Measurements from ENCODE around the gene OR2AG1. TPM values are rescaled to one million over a fixed set of nuclear protein-coding genes. Genes with fewer than 3 reads are reported as not detected.

The OR2AG1 gene
- total RNA-seq, 4 donors from 2014 or later: not detected

DNA sequence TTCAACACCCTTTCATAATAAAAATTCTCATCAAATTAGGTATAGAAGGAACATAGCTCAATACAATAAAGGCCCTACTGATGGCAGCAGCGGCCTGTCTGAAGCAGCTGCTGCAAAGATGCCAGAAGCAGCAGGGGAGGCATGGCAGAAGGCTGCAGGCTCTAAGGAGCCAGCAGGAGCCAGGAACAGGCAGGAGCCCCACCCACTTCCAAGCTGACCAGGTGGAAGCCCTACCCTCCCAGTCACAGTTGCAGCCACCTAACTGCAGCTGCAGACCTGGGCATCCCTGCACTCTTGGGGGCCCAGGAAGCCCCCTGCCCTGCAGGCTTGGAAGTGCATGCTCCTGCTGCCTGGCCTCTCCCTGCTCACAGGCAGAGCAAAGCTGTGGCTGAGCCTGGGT is 34.9 kb downstream of the OR2AG1 start:
- no peak overlapping the region for H3K27ac ChIP-seq
- H3K4me3 ChIP-seq: no peak overlapping the region
- intact Hi-C loops (cut with DNase I; ENCODE audit: low total_unique reads): no loop called here
- DNase-seq: no peak
- in situ Hi-C loops (cut with MboI; ENCODE audit: low pct_ligation_motif_present in 1 of 4, low pct_unique_long_range_greater_than_20kb in 1 of 4, low sequenced_read_pairs in 3 of 4): no loop called here
- no peaks in the 10 kb centered on the region for H3K36me3 ChIP-seq
- no peaks in the 10 kb centered on the region for H3K4me1 ChIP-seq
- H3K27me3 ChIP-seq: no peaks in the 10 kb centered on the region
- no peak for TF ChIP-seq POLR2AphosphoS5 (IDR thresholded peaks at IDR 0.05)
- no peak for TF ChIP-seq POLR2A (IDR thresholded peaks at IDR 0.05)
- no peak for TF ChIP-seq EP300 (IDR thresholded peaks at IDR 0.05; ENCODE audit: low read depth)
- TF ChIP-seq, protein P1, sequence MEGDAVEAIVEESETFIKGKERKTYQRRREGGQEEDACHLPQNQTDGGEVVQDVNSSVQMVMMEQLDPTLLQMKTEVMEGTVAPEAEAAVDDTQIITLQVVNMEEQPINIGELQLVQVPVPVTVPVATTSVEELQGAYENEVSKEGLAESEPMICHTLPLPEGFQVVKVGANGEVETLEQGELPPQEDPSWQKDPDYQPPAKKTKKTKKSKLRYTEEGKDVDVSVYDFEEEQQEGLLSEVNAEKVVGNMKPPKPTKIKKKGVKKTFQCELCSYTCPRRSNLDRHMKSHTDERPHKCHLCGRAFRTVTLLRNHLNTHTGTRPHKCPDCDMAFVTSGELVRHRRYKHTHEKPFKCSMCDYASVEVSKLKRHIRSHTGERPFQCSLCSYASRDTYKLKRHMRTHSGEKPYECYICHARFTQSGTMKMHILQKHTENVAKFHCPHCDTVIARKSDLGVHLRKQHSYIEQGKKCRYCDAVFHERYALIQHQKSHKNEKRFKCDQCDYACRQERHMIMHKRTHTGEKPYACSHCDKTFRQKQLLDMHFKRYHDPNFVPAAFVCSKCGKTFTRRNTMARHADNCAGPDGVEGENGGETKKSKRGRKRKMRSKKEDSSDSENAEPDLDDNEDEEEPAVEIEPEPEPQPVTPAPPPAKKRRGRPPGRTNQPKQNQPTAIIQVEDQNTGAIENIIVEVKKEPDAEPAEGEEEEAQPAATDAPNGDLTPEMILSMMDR (IDR thresholded peaks at IDR 0.05): no peak
- WGBS, 2 donors (ENCODE audit: low coverage in 1 of 2): 60 to 83% methylated on average over 1 of the region's 1 CpG
- no peaks in the 10 kb centered on the region for H3K9me3 ChIP-seq

DNA sequence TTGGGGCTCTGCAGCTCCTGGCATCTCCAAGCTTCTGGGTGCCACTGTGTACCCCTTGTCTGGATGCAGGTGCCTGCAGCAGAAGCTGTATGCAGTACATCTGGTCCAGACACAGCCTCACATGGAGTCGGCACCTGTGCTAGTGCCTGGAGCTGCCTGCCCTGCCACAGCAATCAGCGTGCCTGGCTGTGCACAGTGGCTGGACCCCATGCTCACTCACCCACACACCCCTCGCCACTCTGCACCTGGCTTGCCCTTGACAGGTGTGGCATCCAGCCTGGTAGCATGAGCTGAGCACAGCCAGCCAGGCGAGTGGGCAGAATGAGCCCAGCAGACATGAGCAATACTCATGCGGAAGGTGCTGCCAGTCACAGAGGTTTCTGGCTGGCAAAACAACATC is 36.1 kb downstream of the OR2AG1 start:
- DNase-seq: no peak
- Histone ChIP-seq H3K27ac (no peak overlapping the region), H3K4me1 (no peaks in the 10 kb centered on the region), H3K4me3 (no peak overlapping the region), H3K27me3 (no peaks in the 10 kb centered on the region), H3K9me3 (no peaks in the 10 kb centered on the region), H3K36me3 (no peaks in the 10 kb centered on the region)
- WGBS, 2 donors (ENCODE audit: low coverage in 1 of 2): 92% methylated on average over 5 of the region's 5 CpGs; no CpG with 5 or more reads in 1 of the 2 donors
- TF ChIP-seq POLR2A (IDR thresholded peaks at IDR 0.05) (no peak), POLR2AphosphoS5 (IDR thresholded peaks at IDR 0.05) (no peak), EP300 (IDR thresholded peaks at IDR 0.05; ENCODE audit: low read depth) (no peak)
- TF ChIP-seq, protein P1 (IDR thresholded peaks at IDR 0.05): no peak
- in situ Hi-C loops (cut with MboI; ENCODE audit: low pct_ligation_motif_present in 1 of 4, low pct_unique_long_range_greater_than_20kb in 1 of 4, low sequenced_read_pairs in 3 of 4): no loop called here
- intact Hi-C loops (cut with DNase I; ENCODE audit: low total_unique reads): no loop called here

DNA sequence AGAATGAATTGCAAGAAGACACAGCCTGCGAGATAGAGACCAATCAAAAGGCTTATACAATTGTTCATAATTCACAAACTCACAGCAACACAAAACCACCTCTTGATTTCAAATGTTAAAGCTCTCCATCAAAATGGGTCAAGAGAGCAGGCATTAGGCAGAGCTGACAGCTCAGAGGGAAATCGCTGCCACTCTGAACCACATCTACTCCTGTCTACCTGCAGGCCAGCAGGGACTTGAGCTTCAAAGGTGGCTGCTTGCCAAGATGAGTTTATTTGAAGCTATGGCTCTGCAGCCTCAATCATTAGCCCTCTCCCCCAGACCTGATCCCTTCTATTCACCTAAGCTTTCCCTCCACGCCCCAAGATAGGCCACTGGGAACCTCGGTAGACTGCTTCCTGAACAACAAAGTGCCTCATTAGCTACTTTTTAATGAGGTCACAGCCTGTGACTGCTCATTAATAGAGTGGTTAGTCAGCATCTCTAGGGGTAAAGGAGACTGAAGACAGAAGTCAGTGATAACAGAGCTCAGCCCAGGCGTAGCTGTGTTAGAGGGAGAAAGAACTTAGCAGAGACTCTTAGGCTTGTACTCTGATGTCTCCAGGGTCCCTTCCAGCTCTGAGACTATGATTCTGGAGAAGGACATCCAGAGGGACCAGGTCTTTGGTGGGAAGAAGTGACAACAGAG is 41.5 kb downstream of the OR2AG1 start:
- 75 to 79% methylated on average over 2 to 5 of the region's 5 CpGs for WGBS, 2 donors (ENCODE audit: low coverage in 1 of 2)
- Histone ChIP-seq H3K4me1 (no peaks in the 10 kb centered on the region), H3K27ac (no peak overlapping the region), H3K9me3 (no peaks in the 10 kb centered on the region), H3K27me3 (no peaks in the 10 kb centered on the region), H3K36me3 (no peaks in the 10 kb centered on the region), H3K4me3 (no peak overlapping the region)
- intact Hi-C loops (cut with DNase I; ENCODE audit: low total_unique reads): no loop called here
- DNase-seq: no peak
- TF ChIP-seq POLR2A (IDR thresholded peaks at IDR 0.05): no peak
- TF ChIP-seq, protein P1 (IDR thresholded peaks at IDR 0.05): no peak
- no peak for TF ChIP-seq EP300 (IDR thresholded peaks at IDR 0.05; ENCODE audit: low read depth)
- TF ChIP-seq POLR2AphosphoS5 (IDR thresholded peaks at IDR 0.05): no peak
- in situ Hi-C loops (cut with MboI; ENCODE audit: low pct_ligation_motif_present in 1 of 4, low pct_unique_long_range_greater_than_20kb in 1 of 4, low sequenced_read_pairs in 3 of 4): no loop called here

DNA sequence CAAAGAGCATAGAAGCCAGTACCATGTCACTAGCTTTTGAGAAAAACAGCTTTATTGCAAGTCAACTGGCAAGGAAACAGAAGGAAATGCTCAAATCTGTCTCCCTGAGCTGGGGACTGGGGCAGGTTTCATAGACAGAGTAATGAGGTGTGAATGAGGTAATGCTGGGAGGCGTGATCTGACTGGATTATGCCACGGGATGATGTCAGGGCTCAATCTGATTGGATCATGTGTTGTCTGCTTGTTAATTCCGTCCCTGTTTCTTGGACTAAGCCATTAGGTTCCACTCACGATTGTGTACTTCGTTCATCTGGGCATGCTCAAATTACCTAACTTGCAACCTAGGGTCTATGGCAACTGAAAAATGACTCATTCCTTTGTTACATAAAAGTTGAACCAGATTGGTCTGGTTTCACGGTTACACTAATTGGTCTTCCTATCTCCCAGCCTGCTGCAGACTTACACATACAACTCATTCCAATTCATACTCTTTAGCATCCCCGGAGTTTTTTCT is 42.5 kb downstream of the OR2AG1 start:
- no peak for DNase-seq
- Histone ChIP-seq H3K4me1 (no peaks in the 10 kb centered on the region), H3K27ac (no peak overlapping the region), H3K27me3 (no peaks in the 10 kb centered on the region), H3K9me3 (no peaks in the 10 kb centered on the region), H3K36me3 (no peaks in the 10 kb centered on the region), H3K4me3 (no peak overlapping the region)
- 72 to 77% methylated on average over 7 of the region's 7 CpGs for WGBS, 2 donors (ENCODE audit: low coverage in 1 of 2)
- intact Hi-C loops (cut with DNase I; ENCODE audit: low total_unique reads): no loop called here
- TF ChIP-seq, protein P1 (IDR thresholded peaks at IDR 0.05): no peak
- TF ChIP-seq POLR2A (IDR thresholded peaks at IDR 0.05): no peak
- TF ChIP-seq EP300 (IDR thresholded peaks at IDR 0.05; ENCODE audit: low read depth): no peak
- TF ChIP-seq POLR2AphosphoS5 (IDR thresholded peaks at IDR 0.05): no peak
- in situ Hi-C loops (cut with MboI; ENCODE audit: low pct_ligation_motif_present in 1 of 4, low pct_unique_long_range_greater_than_20kb in 1 of 4, low sequenced_read_pairs in 3 of 4): no loop called here
